ENCODE data around the gene UBAP2L.

The UBAP2L gene

DNA sequence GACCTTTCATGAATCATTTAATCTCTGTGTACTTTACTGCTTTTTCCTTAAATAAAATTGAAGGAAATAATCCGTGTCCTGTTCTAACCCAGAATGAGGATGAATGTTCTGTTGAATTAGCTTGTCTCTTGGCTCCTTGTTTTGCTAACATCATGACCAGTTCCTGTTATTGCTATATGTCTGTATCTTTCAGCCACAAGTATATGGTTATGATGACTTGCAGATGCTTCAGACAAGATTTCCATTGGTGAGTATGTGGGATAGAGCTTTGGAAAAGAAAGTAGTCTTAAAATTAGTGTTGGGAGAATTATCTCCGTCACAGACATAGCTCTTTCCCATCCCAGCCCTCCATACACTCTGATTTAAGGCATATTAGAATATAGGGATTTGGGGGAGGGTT is 38.0 kb downstream of the UBAP2L start:
- H3K4me3 ChIP-seq (IDR thresholded peaks at IDR 0.05; ENCODE audit: insufficient read depth, low read depth, low read length): no peak overlapping the region
- TF ChIP-seq, protein P1, sequence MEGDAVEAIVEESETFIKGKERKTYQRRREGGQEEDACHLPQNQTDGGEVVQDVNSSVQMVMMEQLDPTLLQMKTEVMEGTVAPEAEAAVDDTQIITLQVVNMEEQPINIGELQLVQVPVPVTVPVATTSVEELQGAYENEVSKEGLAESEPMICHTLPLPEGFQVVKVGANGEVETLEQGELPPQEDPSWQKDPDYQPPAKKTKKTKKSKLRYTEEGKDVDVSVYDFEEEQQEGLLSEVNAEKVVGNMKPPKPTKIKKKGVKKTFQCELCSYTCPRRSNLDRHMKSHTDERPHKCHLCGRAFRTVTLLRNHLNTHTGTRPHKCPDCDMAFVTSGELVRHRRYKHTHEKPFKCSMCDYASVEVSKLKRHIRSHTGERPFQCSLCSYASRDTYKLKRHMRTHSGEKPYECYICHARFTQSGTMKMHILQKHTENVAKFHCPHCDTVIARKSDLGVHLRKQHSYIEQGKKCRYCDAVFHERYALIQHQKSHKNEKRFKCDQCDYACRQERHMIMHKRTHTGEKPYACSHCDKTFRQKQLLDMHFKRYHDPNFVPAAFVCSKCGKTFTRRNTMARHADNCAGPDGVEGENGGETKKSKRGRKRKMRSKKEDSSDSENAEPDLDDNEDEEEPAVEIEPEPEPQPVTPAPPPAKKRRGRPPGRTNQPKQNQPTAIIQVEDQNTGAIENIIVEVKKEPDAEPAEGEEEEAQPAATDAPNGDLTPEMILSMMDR (conservative IDR thresholded peaks at IDR 0.05; ENCODE audit: low read depth, low read length): no peak
- H3K27me3 ChIP-seq (ENCODE audit: insufficient read depth, low read depth): no peaks in the 10 kb centered on the region
- H4K20me1 ChIP-seq (ENCODE audit: insufficient read depth): no peaks in the 10 kb centered on the region
- H3K9ac ChIP-seq: no peak overlapping the region
- no peak overlapping the region for H2AFZ ChIP-seq (ENCODE audit: low read depth)
- H3K79me2 ChIP-seq (ENCODE audit: insufficient read depth, low read depth): no peaks in the 10 kb centered on the region
- no peak overlapping the region for H3K4me2 ChIP-seq
- H3K4me1 ChIP-seq (ENCODE audit: low read depth, poor library complexity, severe bottlenecking): no peaks in the 10 kb centered on the region
- H3K27ac ChIP-seq: no peak overlapping the region
- peaks cover 75% of the 10 kb centered on the region; the same call in 1 of the 2 replicates for H3K36me3 ChIP-seq (ENCODE audit: insufficient read depth)

DNA sequence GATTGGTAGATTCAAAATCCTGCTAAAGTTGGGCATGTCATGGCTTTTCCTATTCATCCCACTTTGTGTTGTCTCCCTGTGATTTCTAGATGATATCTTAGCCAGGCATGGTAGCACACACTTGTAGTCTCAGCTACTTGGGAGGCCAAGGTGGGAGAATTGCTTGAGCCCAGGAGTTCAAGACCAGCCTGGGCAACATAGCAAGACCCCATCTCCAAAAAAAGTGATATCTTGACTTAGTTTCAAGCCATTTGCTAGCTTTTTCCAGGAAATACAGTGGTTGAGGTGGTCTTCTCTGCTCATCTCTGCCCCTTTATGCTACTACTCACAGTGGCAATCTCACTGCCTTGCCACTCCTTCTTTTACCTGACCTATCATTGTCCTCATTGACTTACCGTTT is 39.4 kb downstream of the UBAP2L start:
- H4K20me1 ChIP-seq (ENCODE audit: insufficient read depth): no peaks in the 10 kb centered on the region
- no peak overlapping the region for H3K9ac ChIP-seq
- no peaks in the 10 kb centered on the region for H3K79me2 ChIP-seq (ENCODE audit: insufficient read depth, low read depth)
- TF ChIP-seq, protein P1 (conservative IDR thresholded peaks at IDR 0.05; ENCODE audit: low read depth, low read length): no peak
- no peak overlapping the region for H2AFZ ChIP-seq (ENCODE audit: low read depth)
- H3K27me3 ChIP-seq (ENCODE audit: insufficient read depth, low read depth): no peaks in the 10 kb centered on the region
- no peak overlapping the region for H3K27ac ChIP-seq
- H3K4me2 ChIP-seq: no peak overlapping the region
- no peak overlapping the region for H3K4me3 ChIP-seq (IDR thresholded peaks at IDR 0.05; ENCODE audit: insufficient read depth, low read depth, low read length)
- peaks cover 67% of the 10 kb centered on the region; the same call in 1 of the 2 replicates for H3K36me3 ChIP-seq (ENCODE audit: insufficient read depth)
- H3K4me1 ChIP-seq (ENCODE audit: low read depth, poor library complexity, severe bottlenecking): no peaks in the 10 kb centered on the region

GRCh38 chr1:154263465-154264332 is 42.9 kb downstream of the UBAP2L start:
- no peak overlapping the region for H3K9ac ChIP-seq
- H3K79me2 ChIP-seq (ENCODE audit: insufficient read depth, low read depth): no peaks in the 10 kb centered on the region
- no peaks in the 10 kb centered on the region for H4K20me1 ChIP-seq (ENCODE audit: insufficient read depth)
- H3K4me2 ChIP-seq: no peak overlapping the region
- no peak overlapping the region for H3K4me3 ChIP-seq (IDR thresholded peaks at IDR 0.05; ENCODE audit: insufficient read depth, low read depth, low read length)
- H3K36me3 ChIP-seq (ENCODE audit: insufficient read depth): peaks cover 31% of the 10 kb centered on the region; the same call in 1 of the 2 replicates
- H3K27ac ChIP-seq: no peak overlapping the region
- H3K27me3 ChIP-seq (ENCODE audit: insufficient read depth, low read depth): no peaks in the 10 kb centered on the region
- H3K4me1 ChIP-seq (ENCODE audit: low read depth, poor library complexity, severe bottlenecking): no peaks in the 10 kb centered on the region
- TF ChIP-seq, protein P1 (conservative IDR thresholded peaks at IDR 0.05; ENCODE audit: low read depth, low read length): no peak
- H2AFZ ChIP-seq (ENCODE audit: low read depth): no peak overlapping the region

DNA sequence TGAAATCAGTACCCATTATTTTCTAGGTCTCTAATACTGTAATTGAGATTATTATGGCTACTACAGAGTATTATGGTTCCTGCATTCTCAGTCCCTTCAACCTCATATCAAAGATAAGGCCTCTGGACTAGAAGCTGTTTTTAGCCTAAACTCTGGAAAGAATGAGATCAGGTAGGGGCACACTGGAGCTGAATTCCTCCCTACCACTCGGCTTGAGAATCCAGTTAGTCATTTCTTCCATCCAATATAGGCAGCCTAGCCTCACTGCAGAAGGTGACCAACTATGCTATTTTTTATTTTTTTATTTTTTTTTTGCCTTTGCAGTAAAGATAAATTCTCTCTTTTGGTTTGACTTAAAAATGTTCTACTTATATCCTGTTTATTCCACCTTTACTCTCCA is 43.7 kb downstream of the UBAP2L start:
- Histone ChIP-seq H3K79me2 (ENCODE audit: insufficient read depth, low read depth) (no peaks in the 10 kb centered on the region), H4K20me1 (ENCODE audit: insufficient read depth) (no peaks in the 10 kb centered on the region)
- TF ChIP-seq, protein P1 (conservative IDR thresholded peaks at IDR 0.05; ENCODE audit: low read depth, low read length): no peak

More for the DNA sequence above, 43.7 kb downstream of the UBAP2L start:
- no peak overlapping the region for H3K9ac ChIP-seq
- H3K4me1 ChIP-seq (ENCODE audit: low read depth, poor library complexity, severe bottlenecking): peaks cover under 1% of the 10 kb centered on the region
- H3K27ac ChIP-seq: no peak overlapping the region
- no peaks in the 10 kb centered on the region for H3K27me3 ChIP-seq (ENCODE audit: insufficient read depth, low read depth)
- peak overlapping the region; percentile 42 for H3K4me3 ChIP-seq (IDR thresholded peaks at IDR 0.05; ENCODE audit: insufficient read depth, low read depth, low read length)
- H3K36me3 ChIP-seq (ENCODE audit: insufficient read depth): peaks cover 23% of the 10 kb centered on the region; the same call in 1 of the 2 replicates
- no peak overlapping the region for H3K4me2 ChIP-seq
- H2AFZ ChIP-seq (ENCODE audit: low read depth): no peak overlapping the region

Data from KMS-11 (cell line).